ENCODE data around the gene DEFB128.

DEFB128 gene

GRCh38 chr20:164618-165017, 24.9 kb downstream of the DEFB128 start:
- TF ChIP-seq, protein P1, sequence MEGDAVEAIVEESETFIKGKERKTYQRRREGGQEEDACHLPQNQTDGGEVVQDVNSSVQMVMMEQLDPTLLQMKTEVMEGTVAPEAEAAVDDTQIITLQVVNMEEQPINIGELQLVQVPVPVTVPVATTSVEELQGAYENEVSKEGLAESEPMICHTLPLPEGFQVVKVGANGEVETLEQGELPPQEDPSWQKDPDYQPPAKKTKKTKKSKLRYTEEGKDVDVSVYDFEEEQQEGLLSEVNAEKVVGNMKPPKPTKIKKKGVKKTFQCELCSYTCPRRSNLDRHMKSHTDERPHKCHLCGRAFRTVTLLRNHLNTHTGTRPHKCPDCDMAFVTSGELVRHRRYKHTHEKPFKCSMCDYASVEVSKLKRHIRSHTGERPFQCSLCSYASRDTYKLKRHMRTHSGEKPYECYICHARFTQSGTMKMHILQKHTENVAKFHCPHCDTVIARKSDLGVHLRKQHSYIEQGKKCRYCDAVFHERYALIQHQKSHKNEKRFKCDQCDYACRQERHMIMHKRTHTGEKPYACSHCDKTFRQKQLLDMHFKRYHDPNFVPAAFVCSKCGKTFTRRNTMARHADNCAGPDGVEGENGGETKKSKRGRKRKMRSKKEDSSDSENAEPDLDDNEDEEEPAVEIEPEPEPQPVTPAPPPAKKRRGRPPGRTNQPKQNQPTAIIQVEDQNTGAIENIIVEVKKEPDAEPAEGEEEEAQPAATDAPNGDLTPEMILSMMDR (IDR thresholded peaks at IDR 0.05; ENCODE audit: control extremely low read depth, extremely low read depth, low read depth, missing control alignments), result no peak
- POLR2A ChIA-PET, result no interaction called here
- CTCF ChIA-PET, result interaction anchor here (1.5 kb wide), 1 partner anchor 14 kb away, joined by 4 read pairs; no protein-coding TSS in a partner anchor
- no peak for DNase-seq (ENCODE audit: extremely low spot score)

GRCh38 chr20:157154-157553, 32.4 kb downstream of the DEFB128 start, which contains the start of gene DEFB127:
Gene DEFB127 (plus strand): TSS chr20:157454. CDS start chr20:157545, 91 bp downstream.
- POLR2A ChIA-PET, result no interaction called here
- CTCF ChIA-PET, result interaction anchor here (1.1 kb wide), 1 partner anchor 56 kb away, joined by 3 read pairs; no protein-coding TSS in a partner anchor
- DNase-seq (ENCODE audit: extremely low spot score), result no peak
- TF ChIP-seq, protein P1 (IDR thresholded peaks at IDR 0.05; ENCODE audit: control extremely low read depth, extremely low read depth, low read depth, missing control alignments), result no peak

- ChIA-PET POLR2A (no interaction called here), CTCF (interaction anchor here (0.9 kb wide), 1 partner anchor 116 kb away, joined by 3 read pairs; no protein-coding TSS in a partner anchor)
- DNase-seq (ENCODE audit: extremely low spot score), result no peak
- TF ChIP-seq, protein P1 (IDR thresholded peaks at IDR 0.05; ENCODE audit: control extremely low read depth, extremely low read depth, low read depth, missing control alignments), result no peak
Observed at GRCh38 chr20:152131-152530, 37.4 kb downstream of the DEFB128 start.

DNA sequence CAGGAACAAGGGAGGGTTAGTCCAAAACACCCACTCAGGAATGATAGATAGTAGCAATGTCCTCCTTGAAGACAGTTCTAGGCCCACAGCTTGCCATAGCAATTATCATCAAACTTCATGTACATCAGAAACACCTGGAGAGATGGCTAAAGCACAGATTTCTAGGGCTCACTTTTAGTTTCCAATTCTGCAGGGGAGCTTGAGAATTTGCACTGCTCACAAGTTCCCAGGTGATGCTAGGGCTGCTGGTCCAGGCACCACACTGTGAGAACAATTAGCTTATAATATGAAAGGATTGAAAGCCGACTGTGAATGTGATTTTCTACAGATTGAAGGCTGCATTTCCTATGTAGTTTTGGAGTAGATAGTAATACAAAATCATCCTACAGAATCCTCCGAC, 43.6 kb downstream of the DEFB128 start:
- ChIA-PET POLR2A (no interaction called here), CTCF (interaction anchor here (1.1 kb wide), 1 partner anchor 8 kb away, joined by 5 read pairs; no protein-coding TSS in a partner anchor)
- DNase-seq (ENCODE audit: extremely low spot score), result no peak
- TF ChIP-seq, protein P1 (IDR thresholded peaks at IDR 0.05; ENCODE audit: control extremely low read depth, extremely low read depth, low read depth, missing control alignments), result no peak

GRCh38 chr20:142290-142689, 47.2 kb downstream of the DEFB128 start, which contains the start of gene DEFB126:
Gene DEFB126 (plus strand): TSS chr20:142590. CDS start chr20:142629, 39 bp downstream.
- ChIA-PET CTCF (interaction anchor here (1.1 kb wide), 1 partner anchor 56 kb away, joined by 3 read pairs; no protein-coding TSS in a partner anchor), POLR2A (no interaction called here)
- TF ChIP-seq, protein P1 (IDR thresholded peaks at IDR 0.05; ENCODE audit: control extremely low read depth, extremely low read depth, low read depth, missing control alignments), result no peak
- no peak for DNase-seq (ENCODE audit: extremely low spot score)

All from GM10248 (cell line).